Urothelium cell line (cell line): ENCODE measurements around the gene GRAMD4.
A peak's percentile ranks its signal among the peaks of the same experiment; 100 is the strongest.

Experiments
- DNase-seq: peaks from one replicate; pipeline ENCODE4 v3.0.0; 2011; ENCODE audit warnings: low spot score, mixed read lengths
- FAIRE-seq: peaks from 2 replicates; lab custom pipeline; 2011; peaks lifted over from hg19 to GRCh38; lab: Jason Lieb, UNC

Gene GRAMD4

DNA sequence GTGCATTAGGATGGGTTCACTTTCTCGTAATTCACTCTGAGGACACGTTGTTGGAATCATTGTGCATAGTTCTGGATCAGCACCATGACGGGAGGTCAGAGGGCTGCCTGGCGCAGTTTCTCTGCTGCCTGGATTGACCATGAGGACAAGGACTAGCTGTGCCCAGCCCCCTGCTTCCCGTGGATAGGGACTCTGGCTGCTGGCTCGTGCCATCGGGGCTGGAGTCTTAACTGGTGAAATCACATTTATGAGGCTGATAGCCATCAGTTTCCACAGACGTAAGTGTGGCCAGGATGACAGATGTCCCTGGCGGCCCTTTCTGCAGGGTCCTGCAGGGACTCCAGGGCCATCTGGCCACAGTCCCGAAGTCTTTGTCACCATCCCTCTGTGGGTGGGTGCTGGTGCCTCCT lies 24.1 kb upstream of the GRAMD4 start:
- no peak for FAIRE-seq
- no peak for DNase-seq

DNA sequence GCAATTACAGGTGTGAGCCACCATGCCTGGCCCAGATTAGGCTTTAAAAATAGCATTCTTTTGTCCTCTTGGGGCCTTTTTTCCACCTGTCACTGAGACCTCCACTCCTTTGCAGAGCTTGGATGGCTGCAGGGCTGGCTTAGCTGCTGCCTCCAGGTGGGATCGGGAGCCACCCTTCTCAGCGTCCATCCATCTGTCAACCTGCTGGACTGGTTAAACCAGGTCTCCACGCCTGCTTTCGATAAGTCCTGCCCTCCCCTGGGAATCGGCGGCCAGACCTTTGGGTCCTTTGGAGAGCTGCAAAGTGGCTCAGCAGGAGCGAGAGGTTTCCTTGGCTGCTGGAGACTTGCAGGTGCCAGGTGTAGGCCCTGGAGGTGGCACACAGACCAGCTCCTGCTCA lies 23.4 kb upstream of the GRAMD4 start:
- DNase-seq (no peak), FAIRE-seq (no peak)

DNA sequence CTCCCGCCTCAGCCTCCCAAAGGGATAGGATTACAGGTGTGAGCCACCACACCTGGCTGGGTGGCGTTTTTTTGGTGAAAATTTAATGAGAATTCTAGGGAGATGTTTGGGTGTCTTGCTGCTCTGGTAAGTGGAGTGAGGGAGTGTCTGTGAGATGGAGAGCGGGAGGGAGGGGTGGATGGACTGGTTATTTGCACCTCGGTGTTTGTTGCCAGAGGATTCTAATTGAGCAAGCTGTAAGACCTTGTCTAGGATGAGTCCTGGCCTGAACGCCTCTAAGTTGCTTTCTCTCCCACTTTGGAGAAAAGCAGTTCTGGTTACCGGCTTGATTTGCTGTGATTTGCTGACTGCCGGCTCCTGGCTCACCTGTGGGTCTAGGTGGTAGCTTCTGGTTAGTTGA lies 22.0 kb upstream of the GRAMD4 start:
- no peak for DNase-seq
- no peak for FAIRE-seq

DNA sequence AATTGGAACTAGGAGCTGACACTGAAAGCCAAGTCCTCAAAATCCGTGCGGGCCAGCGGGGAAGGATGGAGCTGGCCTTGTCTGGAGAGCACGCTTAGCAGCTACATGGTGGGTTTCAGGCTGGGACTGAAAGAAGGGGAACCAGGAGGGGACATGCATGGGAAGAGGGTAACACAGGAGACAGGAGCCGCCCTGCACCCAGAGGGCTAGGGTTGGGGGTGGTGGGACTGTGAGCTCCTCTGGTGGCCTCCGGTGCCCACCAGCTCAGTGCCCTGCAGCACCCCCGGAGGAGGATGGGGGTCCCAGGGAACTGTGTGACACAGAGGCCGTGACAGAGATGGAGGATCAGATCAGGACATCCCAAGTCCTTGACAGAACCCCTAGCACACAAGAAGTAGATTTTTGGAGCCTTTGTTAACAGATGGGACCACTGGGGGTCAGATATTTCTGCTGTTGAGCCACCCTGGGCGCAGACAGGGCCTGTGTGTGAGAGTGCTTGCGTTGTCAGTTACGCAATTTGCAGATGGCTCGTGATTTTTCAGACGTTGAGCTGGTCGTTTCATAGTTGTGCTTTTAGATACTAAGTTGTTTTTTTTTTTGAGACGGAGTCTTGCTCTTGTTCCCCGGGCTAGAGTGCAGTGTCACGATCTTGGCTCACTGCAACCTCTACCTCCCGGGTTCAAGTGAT lies 21.3 kb upstream of the GRAMD4 start:
- DNase-seq (no peak), FAIRE-seq (no peak)

DNA sequence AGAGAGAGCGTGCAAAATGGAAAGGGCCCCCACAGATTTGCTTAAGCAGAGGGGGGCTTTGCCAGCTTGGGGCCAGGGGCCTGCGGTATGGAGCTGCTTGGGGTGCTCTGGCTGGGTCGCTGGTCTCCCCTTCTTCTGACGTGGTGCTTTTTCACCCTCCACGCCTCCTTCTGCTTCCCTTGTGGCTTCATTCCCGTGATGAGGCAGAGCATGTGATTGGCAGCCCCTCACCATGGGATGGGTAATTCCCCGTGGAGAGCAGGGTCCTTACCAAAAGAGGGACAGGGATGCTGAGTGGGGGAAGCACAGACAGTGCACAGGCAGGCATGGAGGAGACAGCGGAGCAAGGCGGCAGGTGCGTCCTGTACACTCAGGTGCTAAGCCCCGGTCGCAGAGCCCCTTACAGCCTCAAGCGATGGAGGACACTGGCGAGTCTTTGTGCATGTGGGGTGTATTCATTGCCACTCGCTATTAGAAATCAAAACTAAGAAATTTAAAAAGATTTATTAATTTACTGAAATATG lies 19.9 kb upstream of the GRAMD4 start:
- DNase-seq (no peak), FAIRE-seq (peak; percentile 52)

DNA sequence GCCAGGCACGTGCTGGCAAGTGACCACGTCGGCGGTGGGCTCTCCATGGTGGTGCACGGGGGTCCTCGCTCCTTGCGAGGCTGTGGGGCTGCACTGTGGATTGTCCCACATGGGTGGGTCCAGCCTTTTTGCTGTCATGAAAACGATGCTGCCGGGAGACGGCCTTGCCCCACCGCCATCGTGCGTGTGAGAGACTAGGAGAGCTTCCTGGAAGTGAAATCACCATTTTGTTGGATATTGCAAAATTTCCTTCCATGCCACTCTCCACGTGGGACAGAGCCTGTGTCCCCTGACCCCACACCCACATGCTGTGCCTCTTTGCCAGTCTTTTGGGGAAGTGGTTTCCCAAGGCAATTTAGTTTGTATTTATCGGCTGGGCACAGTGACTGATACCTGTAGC lies 18.2 kb upstream of the GRAMD4 start:
- DNase-seq (no peak), FAIRE-seq (no peak)

DNA sequence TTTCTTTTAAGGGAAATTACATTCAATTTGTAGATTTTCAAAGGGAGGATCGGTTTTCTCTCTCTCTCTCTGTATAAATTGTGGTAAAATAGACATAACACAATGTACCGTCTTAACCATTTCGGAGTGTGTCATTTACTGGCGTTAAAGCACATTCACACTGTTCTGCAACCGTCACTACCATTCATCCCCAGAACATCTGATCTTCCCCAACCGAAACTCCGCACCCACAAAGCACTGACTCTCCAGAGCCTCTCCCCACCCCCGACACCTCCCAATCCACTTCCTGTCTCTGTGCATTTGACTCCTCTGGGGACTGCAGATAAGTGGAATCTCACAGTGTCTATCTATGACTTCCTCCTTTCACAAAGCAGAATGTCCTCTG lies 15.9 kb upstream of the GRAMD4 start:
- no peak for FAIRE-seq
- no peak for DNase-seq

DNA sequence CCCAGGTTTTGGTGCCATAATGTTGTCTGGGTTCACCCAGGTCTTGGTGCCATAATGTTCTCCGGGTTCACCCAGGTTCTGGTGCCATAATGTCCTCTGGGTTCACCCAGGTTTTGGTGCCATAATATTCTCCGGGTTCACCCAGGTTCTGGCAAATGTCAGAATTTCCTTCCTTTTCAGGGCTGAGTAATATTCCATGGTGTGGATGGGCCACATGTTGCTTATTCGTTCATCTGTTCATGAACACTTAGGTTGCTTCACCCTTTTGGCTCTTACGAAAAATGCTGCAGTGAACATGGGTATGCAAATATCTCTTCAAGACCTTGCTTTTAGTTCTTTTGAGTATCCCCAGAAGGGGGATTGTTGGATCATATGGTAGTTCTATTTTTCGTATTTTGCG lies 15.1 kb upstream of the GRAMD4 start:
- FAIRE-seq (no peak), DNase-seq (no peak)

DNA sequence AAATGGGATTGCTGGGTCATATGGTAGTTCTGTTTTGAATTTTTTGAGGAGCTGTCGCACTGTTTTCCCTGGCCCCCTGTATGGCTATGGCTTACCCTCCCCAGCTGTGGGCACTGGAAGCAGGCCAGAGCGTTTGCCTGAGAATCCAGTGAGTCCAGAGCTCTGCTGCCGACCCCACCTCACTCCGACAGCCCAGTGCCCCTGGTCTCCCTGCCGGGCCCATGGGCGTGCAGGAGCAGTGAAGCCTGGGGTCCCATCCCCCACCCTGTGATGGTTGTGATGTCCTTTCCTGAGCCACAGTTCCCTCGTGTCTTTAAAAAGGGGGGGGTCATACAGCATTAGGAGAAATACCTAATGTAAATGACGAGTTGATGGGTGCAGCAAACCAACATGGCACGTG lies 13.3 kb upstream of the GRAMD4 start:
- DNase-seq, result no peak
- FAIRE-seq, result no peak

DNA sequence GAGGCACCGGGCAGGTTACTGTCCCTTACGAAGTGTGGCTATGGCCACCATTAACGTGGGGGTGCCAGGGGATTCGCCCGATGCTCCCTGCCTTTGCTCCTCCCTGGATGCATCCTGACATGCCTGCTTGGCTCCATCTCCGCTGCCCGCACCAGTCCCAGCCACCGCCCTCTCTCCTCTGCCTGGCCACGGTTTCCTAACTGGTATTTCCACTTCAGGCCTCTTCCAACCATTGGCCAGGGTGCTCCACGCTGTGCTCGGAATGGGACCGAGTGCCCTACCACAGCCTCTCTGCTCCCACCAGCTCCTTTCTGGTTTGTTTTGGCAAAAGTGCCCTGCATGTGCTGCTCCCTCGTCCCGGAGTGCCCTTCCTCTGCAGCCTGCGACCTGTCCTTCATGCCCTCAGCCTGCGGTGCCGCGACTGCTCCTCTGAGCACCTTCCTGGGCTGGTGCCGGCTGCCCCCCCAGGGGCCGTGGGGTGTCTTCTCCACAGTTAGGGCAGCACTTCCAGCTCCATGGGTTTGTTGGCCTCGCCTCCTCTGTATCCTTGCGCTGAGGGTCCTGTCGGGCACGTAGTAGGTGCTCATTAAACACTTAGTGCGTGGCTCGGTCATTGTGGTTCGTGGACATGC lies 12.6 kb upstream of the GRAMD4 start:
- FAIRE-seq, result no peak
- no peak for DNase-seq

DNA sequence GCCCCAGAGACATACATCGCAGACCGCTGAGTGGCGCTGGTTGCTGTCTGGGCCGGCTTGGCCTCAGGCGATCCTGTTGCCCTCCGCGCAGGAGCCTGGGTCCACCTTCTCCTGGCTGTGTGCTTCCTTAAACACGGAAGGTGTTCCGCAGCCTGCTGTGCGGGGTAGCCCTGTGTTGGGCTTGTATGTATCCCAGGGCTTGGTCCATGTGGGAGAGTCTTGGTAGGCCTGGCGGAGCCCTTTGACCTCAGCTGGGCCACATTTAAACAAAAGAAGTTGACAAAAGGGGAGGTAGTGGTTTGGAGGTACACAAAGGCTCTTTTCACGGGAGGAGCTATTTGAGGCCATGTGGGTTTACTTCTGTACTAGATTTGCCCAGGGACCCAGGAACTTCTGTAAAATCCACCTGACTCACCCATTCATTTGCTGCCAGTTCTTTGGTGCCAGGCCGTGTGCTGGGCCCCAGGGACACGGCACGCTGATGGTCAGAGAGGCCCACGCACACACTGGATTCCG lies 11.0 kb upstream of the GRAMD4 start:
- FAIRE-seq (no peak), DNase-seq (no peak)

DNA sequence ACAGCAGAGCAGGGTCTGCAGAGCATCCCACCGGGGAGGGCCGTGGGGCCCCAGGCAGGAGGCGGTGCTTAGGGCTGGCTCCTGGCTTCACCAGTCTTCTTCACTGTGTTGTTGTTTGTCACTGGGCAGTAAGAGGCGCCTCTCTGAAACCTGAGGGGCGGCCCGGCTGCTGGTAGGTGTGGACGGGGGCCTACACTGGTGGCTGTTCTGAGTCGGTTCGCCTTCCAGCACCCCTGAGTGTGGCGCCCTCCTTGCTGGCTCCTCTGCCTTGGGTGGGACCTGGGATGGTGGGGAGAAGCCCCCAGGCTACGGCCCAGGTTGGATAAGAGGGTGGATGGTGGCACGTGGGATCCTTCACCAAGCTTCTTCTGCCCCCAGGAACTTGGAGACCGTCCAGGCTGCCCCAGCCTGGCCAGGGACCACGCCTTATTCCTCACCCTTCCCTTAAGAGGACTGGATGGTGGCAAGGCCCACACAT lies 10.4 kb upstream of the GRAMD4 start:
- no peak for FAIRE-seq
- no peak for DNase-seq

DNA sequence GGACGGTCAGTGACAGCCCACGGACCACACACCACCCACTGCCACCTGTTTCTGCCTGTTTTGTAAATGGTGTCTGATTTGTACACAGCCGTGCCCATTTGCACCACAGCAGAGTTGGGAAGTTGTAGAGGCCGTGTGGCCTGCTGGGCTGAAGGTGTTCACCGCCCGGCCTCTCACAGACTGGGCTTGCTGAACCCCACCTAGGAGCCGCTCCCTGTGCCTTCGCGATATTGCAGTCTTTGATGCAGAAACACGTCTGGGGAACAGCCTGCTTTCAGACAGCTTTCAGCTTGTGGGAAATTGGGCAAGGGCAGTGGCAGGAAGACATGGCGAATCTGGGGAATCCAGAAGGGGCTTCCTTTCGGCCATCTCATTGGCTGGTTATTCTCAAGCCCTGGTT lies 9.8 kb upstream of the GRAMD4 start:
- DNase-seq (no peak), FAIRE-seq (no peak)

DNA sequence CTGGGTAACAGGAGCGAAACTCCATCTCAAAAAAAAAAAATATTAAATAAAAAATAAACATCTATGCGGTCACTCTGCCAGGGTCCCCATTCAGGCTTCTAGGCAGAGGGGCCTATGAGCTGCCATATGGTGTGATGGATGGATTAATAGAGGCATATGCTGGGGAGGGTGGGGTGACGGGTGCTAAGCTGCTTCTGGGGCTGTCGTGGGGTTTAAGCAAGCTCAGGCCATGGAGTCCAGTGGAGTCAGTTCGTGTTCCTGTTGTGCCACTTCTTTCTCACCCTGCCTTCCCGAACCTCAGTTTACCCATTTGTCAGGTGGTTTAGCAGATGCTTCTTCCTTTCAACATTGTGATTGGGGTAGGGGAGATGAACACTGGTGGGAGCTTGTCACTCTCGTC lies 9.0 kb upstream of the GRAMD4 start:
- no peak for FAIRE-seq
- no peak for DNase-seq

DNA sequence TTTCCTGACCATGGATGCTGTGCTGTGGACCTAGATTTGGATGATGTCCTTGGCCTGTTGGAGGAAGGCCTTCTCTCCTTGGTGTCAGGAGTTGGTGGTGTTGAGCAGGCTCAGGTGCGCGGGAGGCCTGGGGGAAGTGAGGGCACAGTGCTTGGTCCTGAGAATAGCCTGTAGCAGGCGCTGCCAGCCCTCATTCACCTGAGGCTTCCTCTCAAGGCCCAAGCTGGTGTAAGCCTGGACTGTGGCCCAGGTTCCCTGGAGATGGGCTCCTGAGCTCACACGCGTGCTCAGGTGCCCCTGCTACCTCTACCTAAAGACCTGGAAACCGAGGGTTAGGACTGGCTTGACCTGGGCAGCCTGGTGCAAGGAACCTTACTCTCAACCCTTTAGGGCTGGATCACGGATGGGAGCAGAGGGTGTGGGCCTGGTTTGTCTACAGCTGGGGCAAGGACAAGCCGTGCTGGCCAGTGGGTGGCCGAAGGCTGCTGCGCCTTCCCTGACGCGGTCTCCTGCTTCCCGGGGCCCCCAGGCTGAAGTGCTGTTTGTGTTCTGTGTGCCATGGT lies 7.8 kb upstream of the GRAMD4 start:
- FAIRE-seq (no peak), DNase-seq (no peak)

DNA sequence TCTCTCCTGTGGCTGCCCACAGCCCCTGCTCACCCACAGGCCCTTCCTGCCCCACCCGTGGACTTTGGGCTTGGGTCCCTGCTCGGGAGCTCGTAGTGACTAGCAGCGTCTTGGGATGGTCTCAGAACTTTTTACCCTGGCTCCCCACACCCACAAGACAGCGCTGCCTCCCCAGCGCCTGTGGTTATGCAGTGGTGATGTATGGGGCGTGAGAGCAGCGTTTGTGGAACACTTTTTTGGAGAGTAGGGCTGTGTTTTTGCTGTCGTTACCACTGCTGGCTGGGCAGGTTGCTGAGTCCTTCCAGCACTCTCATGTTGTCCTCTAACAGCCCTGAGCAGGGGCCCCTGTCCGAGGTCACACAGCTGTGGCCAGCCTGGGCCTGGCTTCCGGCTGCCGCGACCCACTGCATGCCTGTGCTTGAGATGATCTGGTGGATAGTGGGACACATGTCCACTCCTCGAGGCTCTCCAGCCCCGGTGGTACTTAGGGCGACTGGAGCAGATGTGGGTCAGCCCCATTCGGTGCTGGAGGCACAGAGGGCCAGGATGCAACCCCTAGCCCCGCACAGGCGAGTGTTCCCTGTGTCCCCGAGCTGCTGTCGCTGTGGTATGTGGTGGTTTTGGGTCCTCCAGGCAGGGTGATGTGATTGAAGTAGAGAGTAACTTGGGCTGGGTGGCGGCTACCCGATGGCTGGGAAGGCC lies 7.1 kb upstream of the GRAMD4 start:
- no peak for DNase-seq
- FAIRE-seq, result no peak

DNA sequence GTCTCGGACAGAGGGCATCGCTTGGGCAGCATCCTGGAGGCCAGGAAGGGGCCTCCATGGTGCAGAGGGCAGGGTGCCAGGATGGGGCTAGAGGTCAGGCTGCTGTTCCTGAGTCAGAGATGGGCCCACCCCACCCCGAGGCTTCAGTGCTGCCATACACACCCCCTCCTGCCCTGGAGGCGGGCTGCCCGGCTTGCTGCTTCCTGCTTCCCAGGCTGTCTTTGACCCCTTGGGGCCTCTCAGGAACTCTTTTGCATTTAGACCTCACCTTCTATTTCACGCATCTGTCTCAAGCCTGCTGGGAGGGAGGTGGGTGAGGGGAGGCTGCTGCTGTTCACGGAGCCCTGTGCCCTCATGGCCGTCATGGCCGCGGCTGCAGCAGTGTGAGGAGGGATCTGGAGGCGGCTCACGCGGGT lies 6.6 kb upstream of the GRAMD4 start:
- no peak for DNase-seq
- FAIRE-seq, result peak; percentile 40

DNA sequence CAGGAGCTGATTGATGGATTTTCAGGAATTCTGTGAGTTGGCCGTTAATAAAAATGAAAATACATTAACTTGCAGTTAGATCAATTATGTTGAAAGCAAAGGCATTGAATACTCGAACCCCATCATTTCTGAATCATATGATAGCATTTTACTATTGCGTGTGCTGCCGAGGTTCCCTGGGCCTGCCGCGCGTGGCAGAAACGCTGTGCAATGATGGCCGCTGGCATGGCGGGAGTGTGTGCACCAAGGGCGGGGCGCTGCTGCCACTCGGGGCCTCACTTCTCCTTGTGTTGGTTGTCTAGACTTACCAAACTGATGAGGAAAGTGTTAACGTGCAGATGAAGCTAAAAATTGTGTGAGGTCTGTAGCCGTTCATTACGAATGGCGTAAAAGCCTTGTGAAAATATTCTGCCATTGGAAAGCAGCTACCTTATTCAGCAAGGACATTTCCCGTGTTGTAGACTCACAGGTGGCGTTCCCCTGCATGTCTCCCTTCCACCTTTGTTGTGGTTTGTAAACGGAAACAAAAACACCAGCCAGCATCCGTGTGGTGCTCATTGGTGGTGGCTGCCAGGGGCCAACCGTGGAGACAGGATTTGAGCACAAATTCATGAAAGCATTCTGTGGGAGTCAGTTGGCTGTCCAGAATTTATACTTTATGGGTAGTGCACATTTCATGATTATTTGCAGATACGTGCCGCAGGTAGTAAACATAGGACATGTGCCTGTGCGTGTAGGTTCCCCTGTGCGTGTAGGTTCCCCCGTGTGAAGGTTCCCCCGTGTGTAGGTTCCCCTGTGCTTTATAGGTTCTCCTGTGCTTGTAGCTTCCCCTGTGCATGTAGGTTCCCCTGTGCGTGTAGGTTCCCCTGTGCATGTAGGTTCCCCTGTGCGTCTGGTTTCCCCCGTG lies 5.9 kb upstream of the GRAMD4 start:
- FAIRE-seq, result peak; percentile 55
- DNase-seq, result no peak

DNA sequence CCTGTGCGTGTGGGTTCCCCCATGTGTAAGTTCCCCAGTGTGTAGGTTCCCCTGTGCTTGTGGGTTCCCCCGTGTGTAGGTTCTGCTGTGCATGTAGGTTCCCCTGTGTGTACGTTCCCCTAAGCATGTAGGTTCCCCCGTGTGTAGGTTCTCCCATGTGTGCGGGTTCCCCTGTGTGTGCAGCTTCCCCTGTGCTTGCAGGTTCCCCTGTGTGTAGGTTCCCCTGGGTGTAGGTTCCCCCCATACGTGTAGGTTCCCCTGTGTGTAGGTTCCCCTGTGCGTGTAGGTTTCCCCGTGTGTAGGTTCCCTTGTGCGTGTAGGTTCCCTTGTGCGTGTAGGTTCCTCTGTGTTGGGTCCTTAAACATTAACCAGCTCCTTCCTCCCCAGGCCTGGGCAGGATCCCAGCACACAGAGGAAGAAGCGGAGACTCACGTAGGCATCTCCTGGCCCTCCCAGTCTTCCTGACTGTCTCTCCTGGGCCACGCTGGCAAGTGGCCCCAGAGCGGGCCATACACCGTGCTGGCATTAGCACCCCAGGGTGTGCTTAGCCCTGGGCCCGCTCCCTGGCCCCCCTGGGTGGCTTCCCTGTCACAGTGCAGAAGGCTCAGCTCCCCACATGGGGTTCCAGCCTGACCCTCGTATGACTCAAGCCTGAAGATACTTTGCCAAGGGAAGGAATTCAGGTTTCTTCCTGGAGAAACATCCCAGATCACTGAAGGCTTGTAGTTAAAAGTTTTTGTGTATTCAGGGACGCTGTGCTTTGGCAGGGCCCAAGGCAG lies 2.8 kb upstream of the GRAMD4 start:
- FAIRE-seq (no peak), DNase-seq (no peak)
